ENCODE data around the gene CYYR1. TPM values are rescaled to one million over a fixed set of nuclear protein-coding genes. Genes with fewer than 3 reads are reported as not detected.

The CYYR1 gene
- polyA plus RNA-seq (2011; rRNA removed) = not detected in 2 replicates
- polyA plus RNA-seq (2012; cell fraction: cytosol; rRNA removed) = not detected in 2 replicates
- polyA plus RNA-seq (2012; cell fraction: nucleus; rRNA removed) = not detected in 2 replicates
- polyA plus RNA-seq (2017; fragmentation: RNase III; extraction: RNeasy Plus Mini Kit Qiagen cat#74134 plus additional on column Dnase treatment) = not detected in 3 replicates
- not detected in 2 replicates for polyA minus RNA-seq (2011; rRNA and poly(A)+ RNA removed)

- POLR2A ChIA-PET = no interaction called here
- Histone ChIP-seq H3K9me3 (no peaks in the 10 kb centered on the region; the same call in 2 of the 3 replicates), H3K4me2 (no peak within 1 kb of the TSS), H3K4me3 (no peak within 1 kb of the TSS), H3K27ac (no peak within 1 kb of the TSS), H3K4me1 (no peaks in the 10 kb centered on the region)
- FAIRE-seq (no peak), DNase-seq (ENCODE audit: low read depth in 1 of 2, low spot score in 1 of 2) (no peak), ATAC-seq (no peak)
- no peak for TF ChIP-seq HOXB13 (CRISPR knock-in tag; IDR thresholded peaks at IDR 0.05; ENCODE audit: low read depth)
- no peak for TF ChIP-seq EP300 (IDR thresholded peaks at IDR 0.05)
- TF ChIP-seq ZC3H11A (IDR thresholded peaks at IDR 0.05) = no peak
- no peak for TF ChIP-seq FOSB (CRISPR knock-in tag; IDR thresholded peaks at IDR 0.05)
- TF ChIP-seq BCL3 (IDR thresholded peaks at IDR 0.05) = no peak
- TF ChIP-seq SREBF2 (IDR thresholded peaks at IDR 0.05) = no peak
- TF ChIP-seq RARB (CRISPR knock-in tag; IDR thresholded peaks at IDR 0.05) = no peak
- no peak for TF ChIP-seq NFE2L2 (conservative IDR thresholded peaks at IDR 0.05; ENCODE audit: low read length)
- no peak for TF ChIP-seq ESRRA (IDR thresholded peaks at IDR 0.05; ENCODE audit: borderline replicate concordance, low read length)
- CTCF ChIA-PET = interaction anchor here (0.9 kb wide), 1 partner anchor 22 kb away, joined by 3 read pairs; no protein-coding TSS in a partner anchor
- WGBS (ENCODE audit: missing lambda C conversion rate) = 63% methylated on average over 35 of the region's 58 CpGs
Measured at GRCh38 chr21:26572702-26573381, at the start of gene CYYR1. Gene CYYR1 (minus strand): TSS chr21:26573286. CDS start chr21:26572940, 346 bp downstream.

- H3K4me1 ChIP-seq = no peaks in the 10 kb centered on the region
- H3K9me3 ChIP-seq = no peaks in the 10 kb centered on the region
- no peak overlapping the region for H3K4me2 ChIP-seq
- FAIRE-seq = no peak
- H3K27ac ChIP-seq = no peak overlapping the region
- ATAC-seq = no peak
- DNase-seq (ENCODE audit: low read depth in 1 of 2, low spot score in 1 of 2) = no peak
- CTCF ChIA-PET = no interaction called here
- H3K4me3 ChIP-seq = no peak overlapping the region
- TF ChIP-seq RCOR1 (IDR thresholded peaks at IDR 0.05; ENCODE audit: low read depth, low read length) (no peak), RAD21 (conservative IDR thresholded peaks at IDR 0.05 in 1 of 2, IDR thresholded peaks at IDR 0.05 in 1 of 2) (no peak), MAZ (IDR thresholded peaks at IDR 0.05; ENCODE audit: borderline replicate concordance, low read depth, low read length) (no peak), RFX5 (IDR thresholded peaks at IDR 0.05) (no peak), ZFP36 (IDR thresholded peaks at IDR 0.05; ENCODE audit: borderline replicate concordance, partially characterized antibody) (no peak), TFCP2L1 (CRISPR knock-in tag; IDR thresholded peaks at IDR 0.05) (no peak), E2F6 (IDR thresholded peaks at IDR 0.05; ENCODE audit: borderline replicate concordance, low read depth) (no peak), USF2 (IDR thresholded peaks at IDR 0.05) (no peak), CTCF (IDR thresholded peaks at IDR 0.05) (no peak), ATOH8 (CRISPR knock-in tag; IDR thresholded peaks at IDR 0.05; ENCODE audit: low read depth) (no peak)
- 0% methylated on average over 1 of the region's 1 CpG for WGBS (ENCODE audit: missing lambda C conversion rate)
- POLR2A ChIA-PET = no interaction called here
Measured at GRCh38 chr21:26617176-26617575, 44.1 kb upstream of the CYYR1 start.

Data from A549 (cell line).